Esophagus squamous epithelium (tissue), 5 donors: Measurements from ENCODE around the gene IL20RA. TPM values are rescaled to one million over a fixed set of nuclear protein-coding genes. Genes with fewer than 3 reads are reported as not detected.

ENCODE experiments used
- DNase-seq: peaks from one replicate; lab custom pipeline; 2025; lab: John Stamatoyannopoulos, UW
- H3K27ac ChIP-seq, 4 donors: fragments of 200-600 bp; sonication (generic); one replicate each; pipeline ENCODE4 v1.5.1; 2016 to 2019; ENCODE audit warnings: mild to moderate bottlenecking in 1 of 4
- H3K27me3 ChIP-seq, 4 donors: fragments of 200-600 bp; sonication (generic); 1 replicate in 3 of 4; 2 replicates in 1 of 4; pipeline versions ENCODE4 v1.5.1 to v1.6.0; 2017 to 2021; ENCODE audit warnings: antibody characterized with exemption in 1 of 4
- H3K36me3 ChIP-seq, 3 donors: fragments of 200-600 bp; sonication (generic); one replicate each; pipeline ENCODE4 v1.5.1; 2016 to 2019
- H3K4me1 ChIP-seq, 3 donors: fragments of 200-600 bp; sonication (generic); one replicate each; pipeline ENCODE4 v1.5.1; 2017 to 2019
- H3K4me3 ChIP-seq, 4 donors: fragments of 200-600 bp; sonication (generic); 1 replicate in 3 of 4; 2 replicates in 1 of 4; pipeline ENCODE4 v1.5.1; 2016 to 2019; ENCODE audit warnings: mild to moderate bottlenecking in 2 of 4, moderate library complexity in 1 of 4
- H3K9me3 ChIP-seq, 3 donors: fragments of 200-600 bp; sonication (generic); one replicate each; pipeline ENCODE4 v1.5.1; 2016 to 2019
- POLR2A ChIP-seq, 4 donors: fragments of 450-650 bp; IDR thresholded peaks; one replicate each; pipeline ENCODE4 v1.6.1; 2017; ENCODE audit warnings: antibody characterized with exemption in 4 of 4, mild to moderate bottlenecking in 4 of 4, moderate library complexity in 3 of 4
- WGBS, 2 donors: methylation state at CpG; one replicate each; pipeline ENCODE4 v1.1.5; 2018; 5-methylcytosine and 5-hydroxymethylcytosine counted together
- intact Hi-C: fragments of 100-400 bp; cut with DNase I; formaldehyde crosslinking; loops from one replicate; pipeline ENCODE4 v1.15.0; 2022
- total RNA-seq, 4 donors: library from RNA; depleted of rRNA; stranded (reverse); fragments of >200 nt; gene quantifications; one replicate each; pipeline ENCODE4 v1.1.0, GENCODE V29; 2016
- TF ChIP-seq, protein P1 (sequence below), 6 experiments: fragments of 450-650 bp in 4 of 6; fragments of 200-600 bp in 2 of 6; sonication (generic) in 2 of 6; IDR thresholded peaks; one replicate each; pipeline ENCODE4 v1.5.1; 2016 to 2019; ENCODE audit warnings: antibody characterized with exemption in 6 of 6, mild to moderate bottlenecking in 4 of 6, moderate library complexity in 4 of 6
- donor health status: DM: yes; HTN: yes; CAD: no.

The IL20RA gene
- total RNA-seq, 4 donors from 2014 or later = 11.1 to 20.7 (median 13.1) TPM

- 32 to 53% methylated on average over 4 of the region's 4 CpGs for WGBS, 2 donors
- TF ChIP-seq, protein P1, sequence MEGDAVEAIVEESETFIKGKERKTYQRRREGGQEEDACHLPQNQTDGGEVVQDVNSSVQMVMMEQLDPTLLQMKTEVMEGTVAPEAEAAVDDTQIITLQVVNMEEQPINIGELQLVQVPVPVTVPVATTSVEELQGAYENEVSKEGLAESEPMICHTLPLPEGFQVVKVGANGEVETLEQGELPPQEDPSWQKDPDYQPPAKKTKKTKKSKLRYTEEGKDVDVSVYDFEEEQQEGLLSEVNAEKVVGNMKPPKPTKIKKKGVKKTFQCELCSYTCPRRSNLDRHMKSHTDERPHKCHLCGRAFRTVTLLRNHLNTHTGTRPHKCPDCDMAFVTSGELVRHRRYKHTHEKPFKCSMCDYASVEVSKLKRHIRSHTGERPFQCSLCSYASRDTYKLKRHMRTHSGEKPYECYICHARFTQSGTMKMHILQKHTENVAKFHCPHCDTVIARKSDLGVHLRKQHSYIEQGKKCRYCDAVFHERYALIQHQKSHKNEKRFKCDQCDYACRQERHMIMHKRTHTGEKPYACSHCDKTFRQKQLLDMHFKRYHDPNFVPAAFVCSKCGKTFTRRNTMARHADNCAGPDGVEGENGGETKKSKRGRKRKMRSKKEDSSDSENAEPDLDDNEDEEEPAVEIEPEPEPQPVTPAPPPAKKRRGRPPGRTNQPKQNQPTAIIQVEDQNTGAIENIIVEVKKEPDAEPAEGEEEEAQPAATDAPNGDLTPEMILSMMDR (IDR thresholded peaks at IDR 0.05) = no peak
- no peak for DNase-seq
Measured at GRCh38 chr6:136987526-136987925, 57.2 kb downstream of the IL20RA start.

GRCh38 chr6:136985502-136985901 lies 59.3 kb downstream of the IL20RA start:
- Histone ChIP-seq H3K27ac (no peak overlapping the region), H3K4me3 (no peak overlapping the region), H3K27me3 (peaks cover 0 to 28% (median 5%) of the 10 kb centered on the region in 4 donors), H3K9me3 (no peaks in the 10 kb centered on the region), H3K4me1 (peaks cover 0 to 38% (median 10%) of the 10 kb centered on the region in 3 donors), H3K36me3 (no peaks in the 10 kb centered on the region)
- 84 to 94% methylated on average over 5 of the region's 5 CpGs for WGBS, 2 donors
- TF ChIP-seq, protein P1 (IDR thresholded peaks at IDR 0.05) = no peak
- TF ChIP-seq POLR2A (IDR thresholded peaks at IDR 0.05) = no peak
- intact Hi-C loops = no loop called here
- DNase-seq = no peak

More at GRCh38 chr6:136987526-136987925, 57.2 kb downstream of the IL20RA start:
- intact Hi-C loops = no loop called here
- Histone ChIP-seq H3K4me1 (peaks cover 0 to 36% (median 10%) of the 10 kb centered on the region in 3 donors), H3K27me3 (peaks cover 0 to 46% (median 5%) of the 10 kb centered on the region in 4 donors), H3K36me3 (no peaks in the 10 kb centered on the region), H3K9me3 (no peaks in the 10 kb centered on the region), H3K27ac (no peak overlapping the region), H3K4me3 (no peak overlapping the region)

DNA sequence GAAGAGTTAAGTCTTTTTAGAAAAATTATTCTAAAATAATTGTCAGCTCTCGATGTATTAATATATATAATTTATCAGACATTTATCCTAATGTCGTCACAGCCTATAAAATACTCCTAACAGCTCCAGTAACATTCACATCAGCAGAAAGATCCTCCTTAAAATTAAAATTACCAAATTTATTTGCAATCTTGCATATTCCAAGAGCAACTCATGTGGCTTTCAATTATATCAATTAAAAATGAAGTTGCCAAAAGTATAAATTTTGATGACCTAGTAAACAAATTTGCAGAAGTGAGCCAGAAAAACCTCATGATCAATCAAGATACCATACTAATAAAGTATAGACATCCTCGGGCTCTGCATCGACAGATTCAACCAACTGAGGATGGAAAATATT lies 60.2 kb downstream of the IL20RA start:
- TF ChIP-seq, protein P1 (IDR thresholded peaks at IDR 0.05) = no peak
- TF ChIP-seq POLR2A (IDR thresholded peaks at IDR 0.05) = no peak
- Histone ChIP-seq H3K36me3 (no peaks in the 10 kb centered on the region), H3K27ac (no peak overlapping the region), H3K9me3 (no peaks in the 10 kb centered on the region), H3K4me1 (peaks cover 0 to 31% (median 5%) of the 10 kb centered on the region in 3 donors), H3K4me3 (no peak overlapping the region), H3K27me3 (peaks cover 0 to 21% (median under 1%) of the 10 kb centered on the region in 4 donors)
- WGBS, 2 donors = 80 to 94% methylated on average over 4 of the region's 4 CpGs
- intact Hi-C loops = no loop called here
- DNase-seq = no peak

- Histone ChIP-seq H3K4me1 (peaks cover 0 to 22% (median 0%) of the 10 kb centered on the region in 3 donors), H3K9me3 (no peaks in the 10 kb centered on the region), H3K4me3 (no peak overlapping the region), H3K27me3 (peaks cover 0 to 17% (median 0%) of the 10 kb centered on the region in 4 donors), H3K27ac (no peak overlapping the region), H3K36me3 (no peaks in the 10 kb centered on the region)
- TF ChIP-seq POLR2A (IDR thresholded peaks at IDR 0.05) = no peak
- TF ChIP-seq, protein P1 (IDR thresholded peaks at IDR 0.05) = no peak
- no peak for DNase-seq
- intact Hi-C loops = no loop called here
- WGBS, 2 donors = 58% methylated on average over 2 of the region's 2 CpGs; no CpG with 5 or more reads in 1 of the 2 donors
Measured at GRCh38 chr6:136983687-136984086, 61.1 kb downstream of the IL20RA start.

DNA sequence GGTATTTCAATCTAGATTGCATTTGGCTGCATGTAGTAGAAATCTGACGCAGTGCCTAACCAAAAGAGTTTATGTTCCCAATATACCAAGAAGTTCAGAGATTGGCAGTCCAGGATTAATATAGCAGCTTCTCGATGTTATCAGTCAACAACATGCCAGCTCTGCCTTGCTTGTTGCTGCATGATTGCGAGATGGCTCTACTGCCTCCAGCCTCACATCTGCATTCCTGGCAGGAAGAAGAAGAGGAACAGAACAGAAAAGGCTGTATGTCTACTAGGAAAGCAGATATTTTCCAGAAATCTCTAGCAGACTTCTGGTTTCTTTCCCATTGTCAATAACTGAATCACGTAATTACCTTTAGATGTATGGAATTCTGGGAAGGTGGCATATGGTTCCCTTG lies 61.8 kb downstream of the IL20RA start:
- no peak overlapping the region for H3K27ac ChIP-seq
- intact Hi-C loops = no loop called here
- no peak overlapping the region for H3K4me3 ChIP-seq
- H3K9me3 ChIP-seq = no peaks in the 10 kb centered on the region
- H3K27me3 ChIP-seq = peaks cover 0 to 10% (median 0%) of the 10 kb centered on the region in 4 donors
- no peak for DNase-seq
- WGBS, 2 donors = 35 to 53% methylated on average over 4 of the region's 4 CpGs
- H3K4me1 ChIP-seq = peaks cover 0 to 15% (median 0%) of the 10 kb centered on the region in 3 donors
- TF ChIP-seq POLR2A (IDR thresholded peaks at IDR 0.05) = no peak
- H3K36me3 ChIP-seq = no peaks in the 10 kb centered on the region
